GM19043 (cell line): ENCODE data around the gene ILKAP.

Source experiments
- ATAC-seq: cut with Tn5 transposase; IDR thresholded peaks from one replicate; pipeline ENCODE4 v1.9.1; 2021; ENCODE audit warnings: low read depth; ENCODE audit not compliant: unreplicated experiment

The ILKAP gene, protein sequence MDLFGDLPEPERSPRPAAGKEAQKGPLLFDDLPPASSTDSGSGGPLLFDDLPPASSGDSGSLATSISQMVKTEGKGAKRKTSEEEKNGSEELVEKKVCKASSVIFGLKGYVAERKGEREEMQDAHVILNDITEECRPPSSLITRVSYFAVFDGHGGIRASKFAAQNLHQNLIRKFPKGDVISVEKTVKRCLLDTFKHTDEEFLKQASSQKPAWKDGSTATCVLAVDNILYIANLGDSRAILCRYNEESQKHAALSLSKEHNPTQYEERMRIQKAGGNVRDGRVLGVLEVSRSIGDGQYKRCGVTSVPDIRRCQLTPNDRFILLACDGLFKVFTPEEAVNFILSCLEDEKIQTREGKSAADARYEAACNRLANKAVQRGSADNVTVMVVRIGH

DNA sequence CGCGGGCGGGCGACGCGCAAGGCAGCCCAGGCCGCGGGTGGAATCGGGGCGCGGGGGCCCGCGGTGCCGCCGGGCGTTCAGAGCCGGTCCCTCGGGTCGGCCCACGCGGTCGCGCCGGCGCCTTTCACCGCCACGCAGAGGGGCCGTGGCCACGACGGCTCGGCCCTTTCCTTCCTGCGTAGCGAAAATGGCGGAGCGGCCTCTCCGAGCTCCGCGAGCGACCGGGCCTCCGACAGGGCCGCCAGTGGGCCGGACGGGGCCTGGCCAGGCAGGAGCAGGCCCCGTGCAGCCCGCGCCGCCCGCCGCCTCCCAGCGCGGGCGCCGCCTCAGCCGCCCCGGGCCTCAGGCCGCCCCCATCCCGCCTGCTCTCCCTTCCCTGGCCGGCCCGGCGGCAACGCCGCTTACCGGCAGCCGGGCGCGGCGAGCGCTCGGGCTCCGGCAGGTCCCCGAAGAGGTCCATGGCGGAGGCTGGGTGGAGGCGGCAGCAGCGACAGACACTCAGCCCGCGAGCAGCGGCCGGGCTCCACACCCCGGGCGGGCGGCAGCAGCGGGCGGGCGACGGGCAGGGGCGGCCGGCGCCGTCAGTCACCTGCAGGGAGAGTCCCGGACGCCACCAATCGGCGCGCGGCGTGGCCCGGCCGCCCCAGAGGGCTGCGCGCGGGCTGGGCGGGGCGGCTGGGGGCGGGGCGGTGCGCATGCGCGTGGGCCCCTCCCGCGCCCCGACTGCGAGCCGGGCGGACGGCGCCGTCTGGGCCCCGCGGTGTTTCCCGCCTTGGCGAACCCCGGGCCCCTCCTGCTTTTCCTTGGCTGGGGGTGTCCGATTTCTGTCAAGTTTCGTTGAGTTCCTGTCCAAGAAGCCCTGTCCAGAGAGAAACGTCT, at the start of gene ILKAP:
Gene ILKAP, minus strand, starts transcription at position 602 of the 879 bp plus-strand sequence. Its CDS starts 142 bp downstream, at position 460.
- peak; percentile 94 for ATAC-seq

DNA sequence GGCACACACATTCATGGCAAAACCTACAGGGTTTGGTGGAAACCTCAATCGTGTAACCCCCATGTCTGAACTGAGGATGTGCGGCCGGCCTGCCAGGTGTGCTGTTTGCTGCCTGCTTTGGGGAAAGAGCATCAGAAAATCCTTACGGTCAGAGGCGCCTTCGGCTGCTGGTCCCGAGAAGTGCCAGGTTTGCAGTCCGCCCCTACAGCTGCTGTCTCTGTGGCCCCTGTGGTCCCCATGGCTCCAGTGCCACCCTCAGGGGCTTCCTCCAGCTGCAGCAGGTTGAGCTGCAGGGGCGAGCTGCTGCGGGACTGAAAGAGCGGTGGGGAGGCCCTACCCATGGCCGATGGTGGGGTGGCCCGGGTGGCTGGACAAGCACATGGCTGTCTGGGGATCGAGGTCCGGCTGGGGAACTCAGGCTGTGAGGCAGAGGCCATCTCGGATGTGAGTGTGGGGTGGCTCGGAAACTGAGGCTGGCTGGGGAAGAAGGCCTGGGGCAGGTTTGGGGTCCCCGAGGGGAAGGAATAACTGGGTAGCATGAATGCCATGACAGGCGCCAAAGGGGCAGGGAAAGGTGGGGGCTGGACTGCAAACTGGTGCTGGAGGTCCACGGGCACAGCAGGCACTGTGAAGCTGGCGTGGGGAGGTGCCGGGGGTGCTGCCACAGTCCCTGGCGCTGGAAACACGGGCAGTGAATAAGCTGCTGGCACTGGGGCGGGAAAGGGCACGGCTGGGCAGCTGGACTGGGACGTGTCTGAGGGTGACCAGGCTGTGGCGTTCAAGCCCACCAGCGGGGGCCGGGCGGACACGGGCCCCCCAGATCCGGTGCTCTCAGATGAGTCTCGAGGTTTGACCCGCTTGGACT, 49.5 kb upstream of the ILKAP start:
- no peak for ATAC-seq

DNA sequence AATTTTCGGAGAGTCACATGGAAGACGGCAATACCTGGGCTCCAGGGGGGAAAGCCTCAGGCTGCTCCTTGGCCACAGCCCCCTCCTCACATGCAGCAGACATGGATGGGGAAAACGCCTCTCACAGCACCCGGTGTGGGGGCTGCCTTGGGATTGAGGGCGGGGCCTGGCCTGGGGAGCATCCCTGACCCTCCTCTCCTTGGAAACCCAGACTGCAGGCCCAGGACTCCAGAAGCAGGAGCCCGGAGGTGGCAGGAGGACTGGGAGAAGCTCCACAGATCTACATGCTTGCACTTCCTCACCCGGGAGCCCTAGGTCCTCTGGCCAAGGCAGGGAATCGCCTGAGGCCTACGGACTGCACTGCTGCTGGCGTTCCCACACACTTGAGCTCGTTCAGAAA, 48.5 kb upstream of the ILKAP start:
- ATAC-seq, result no peak

DNA sequence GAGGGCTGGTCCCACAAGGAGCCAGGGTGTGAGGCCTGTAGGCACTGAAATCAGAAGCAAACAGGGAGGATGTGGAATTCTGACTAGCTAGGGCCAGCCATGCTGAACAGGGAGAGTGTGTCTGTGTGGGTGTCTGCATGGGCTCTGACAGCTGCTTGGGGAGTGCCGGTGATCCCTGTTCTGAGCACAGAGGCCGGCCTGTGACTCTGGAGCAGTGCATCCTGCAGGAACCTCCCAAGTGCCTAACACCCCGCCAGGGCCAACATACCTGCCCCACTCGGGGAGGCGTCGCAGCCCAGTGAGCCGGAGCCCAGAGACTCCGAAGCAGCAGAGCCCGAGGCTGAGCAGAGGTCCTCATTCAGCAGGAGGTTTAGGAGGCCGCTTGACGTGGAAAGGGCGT, 47.8 kb upstream of the ILKAP start:
- no peak for ATAC-seq

DNA sequence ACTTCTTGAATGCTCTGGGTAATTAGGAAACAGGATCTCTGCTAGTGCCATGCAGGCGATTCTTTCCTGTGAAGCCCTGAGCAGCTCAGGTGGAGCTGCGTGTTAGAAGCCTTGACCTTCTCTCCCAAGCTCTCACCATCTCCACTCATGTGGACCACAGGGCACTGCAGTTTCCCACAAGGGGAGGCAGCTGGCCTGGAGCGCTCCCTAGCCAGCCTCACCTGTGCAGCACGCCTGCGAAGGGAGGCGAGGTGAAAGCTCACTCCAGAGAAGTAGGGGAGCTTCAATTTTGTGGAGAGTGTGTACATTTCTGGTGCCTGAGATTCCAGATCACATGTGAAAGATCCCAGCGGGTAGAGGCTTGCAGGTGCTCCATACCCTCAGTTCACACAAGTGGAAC, 47.4 kb upstream of the ILKAP start:
- no peak for ATAC-seq

DNA sequence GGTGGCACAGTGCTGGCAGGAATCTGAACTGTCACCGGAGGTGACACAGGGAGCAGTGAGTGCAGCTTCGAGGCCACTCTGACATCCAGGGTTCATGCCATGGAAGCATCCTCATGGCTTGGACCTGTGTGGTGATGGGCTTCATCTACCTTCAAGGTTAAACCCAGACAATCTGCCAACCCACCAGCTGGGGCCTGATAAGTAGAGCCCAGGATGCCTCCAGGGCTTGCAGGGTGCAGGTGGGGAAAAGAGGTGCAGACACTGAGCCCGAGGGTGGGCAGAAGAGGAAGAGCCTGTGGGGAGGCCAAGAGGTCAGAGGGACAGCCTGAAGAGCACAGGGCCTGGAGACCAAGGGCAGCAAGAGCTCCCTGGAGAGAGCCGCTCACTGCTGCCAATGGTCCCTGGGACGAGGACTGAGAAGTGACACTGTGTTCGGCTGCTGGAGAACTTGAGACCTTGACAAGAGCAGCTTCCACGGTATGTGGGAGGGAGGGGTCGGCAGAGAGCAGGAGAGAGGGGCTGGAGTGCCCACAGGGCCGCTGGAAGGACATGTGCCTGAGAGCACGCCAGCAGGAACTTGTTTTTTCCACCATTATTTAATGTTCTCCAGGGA, 44.5 kb upstream of the ILKAP start:
- ATAC-seq, result no peak

DNA sequence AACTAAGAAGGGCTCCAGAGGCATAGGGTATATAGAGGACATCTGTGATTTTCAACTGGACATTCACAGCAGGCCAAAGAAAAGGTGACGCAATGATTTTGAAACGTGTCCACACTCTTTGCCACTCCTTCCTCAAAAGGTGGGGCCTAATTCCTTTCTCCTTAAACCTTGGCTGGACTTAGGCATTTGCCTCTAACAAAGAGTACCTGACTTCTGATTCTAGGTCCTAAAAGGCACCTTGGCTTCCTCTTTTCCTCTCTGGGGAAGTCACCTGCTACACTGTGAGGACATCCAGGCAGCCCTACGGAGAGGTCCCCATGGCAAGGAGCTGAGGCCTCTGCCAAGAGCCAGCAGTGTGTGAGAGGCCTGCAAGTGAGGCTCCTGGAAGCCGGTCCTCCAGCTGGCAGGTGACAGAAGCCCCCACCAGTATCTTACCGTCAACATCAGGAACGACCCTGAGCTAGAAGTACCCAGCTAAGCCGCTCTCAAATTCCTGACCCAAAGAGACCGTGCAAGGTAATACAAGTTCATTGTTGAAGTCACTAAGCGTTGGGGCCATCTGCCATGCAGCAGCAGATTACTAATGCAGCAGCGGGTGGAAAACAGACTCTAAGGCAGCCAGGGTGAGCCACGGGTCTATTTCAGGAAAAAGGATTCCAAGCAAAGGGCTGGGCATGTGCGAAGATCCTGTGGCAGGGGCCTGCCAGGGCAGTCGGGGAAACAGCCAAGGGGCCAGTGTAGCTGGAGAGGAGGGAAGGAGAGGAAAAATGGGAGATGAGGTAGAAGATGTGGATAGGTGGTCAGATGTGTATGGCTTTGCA, 43.7 kb upstream of the ILKAP start:
- ATAC-seq, result no peak

DNA sequence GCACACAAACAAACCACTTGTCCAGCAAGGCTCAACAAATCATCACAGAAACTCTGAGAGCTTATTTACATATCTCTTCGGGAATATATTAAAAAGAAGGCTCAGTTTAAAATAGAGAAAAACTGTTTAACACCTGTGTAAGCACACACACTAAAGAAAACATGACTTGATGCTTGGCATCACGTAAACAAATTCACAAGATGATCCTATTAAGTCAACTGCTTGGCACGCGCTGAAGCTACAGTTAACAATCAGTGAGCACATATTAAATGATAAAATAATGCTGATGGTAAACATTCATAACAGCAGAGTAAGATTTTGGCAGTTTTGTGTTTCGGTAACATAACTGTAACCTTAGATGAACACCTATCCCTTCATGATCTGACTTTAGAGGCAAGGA, 40.7 kb upstream of the ILKAP start:
- ATAC-seq, result no peak

DNA sequence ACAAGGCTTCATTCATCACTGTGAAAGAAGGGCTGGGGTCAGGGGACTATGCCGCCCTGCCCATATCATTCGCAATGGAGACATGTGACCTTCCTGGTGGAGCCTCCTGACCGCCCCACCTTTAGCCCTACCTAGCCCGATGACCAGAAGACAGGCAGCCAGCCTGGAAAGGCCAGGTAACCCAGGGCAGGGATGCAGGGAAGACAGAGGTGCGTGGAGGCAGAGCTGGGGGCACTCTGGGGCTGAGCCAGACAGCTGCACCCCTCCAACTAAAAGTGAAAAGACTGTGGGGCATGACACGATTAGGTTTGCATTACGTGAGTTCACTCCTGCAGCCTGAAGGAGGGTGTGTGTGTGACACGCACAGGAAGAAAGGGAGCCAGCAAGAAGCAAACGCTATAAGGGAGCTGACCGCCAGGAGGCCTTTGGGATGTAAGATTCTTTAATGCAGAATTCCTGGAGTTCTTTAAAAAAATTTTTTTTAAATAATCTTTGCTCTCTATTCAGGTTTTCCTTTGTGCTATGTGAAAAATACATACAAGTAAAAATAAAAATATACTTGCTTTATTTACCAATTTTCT, 40.1 kb upstream of the ILKAP start:
- no peak for ATAC-seq

DNA sequence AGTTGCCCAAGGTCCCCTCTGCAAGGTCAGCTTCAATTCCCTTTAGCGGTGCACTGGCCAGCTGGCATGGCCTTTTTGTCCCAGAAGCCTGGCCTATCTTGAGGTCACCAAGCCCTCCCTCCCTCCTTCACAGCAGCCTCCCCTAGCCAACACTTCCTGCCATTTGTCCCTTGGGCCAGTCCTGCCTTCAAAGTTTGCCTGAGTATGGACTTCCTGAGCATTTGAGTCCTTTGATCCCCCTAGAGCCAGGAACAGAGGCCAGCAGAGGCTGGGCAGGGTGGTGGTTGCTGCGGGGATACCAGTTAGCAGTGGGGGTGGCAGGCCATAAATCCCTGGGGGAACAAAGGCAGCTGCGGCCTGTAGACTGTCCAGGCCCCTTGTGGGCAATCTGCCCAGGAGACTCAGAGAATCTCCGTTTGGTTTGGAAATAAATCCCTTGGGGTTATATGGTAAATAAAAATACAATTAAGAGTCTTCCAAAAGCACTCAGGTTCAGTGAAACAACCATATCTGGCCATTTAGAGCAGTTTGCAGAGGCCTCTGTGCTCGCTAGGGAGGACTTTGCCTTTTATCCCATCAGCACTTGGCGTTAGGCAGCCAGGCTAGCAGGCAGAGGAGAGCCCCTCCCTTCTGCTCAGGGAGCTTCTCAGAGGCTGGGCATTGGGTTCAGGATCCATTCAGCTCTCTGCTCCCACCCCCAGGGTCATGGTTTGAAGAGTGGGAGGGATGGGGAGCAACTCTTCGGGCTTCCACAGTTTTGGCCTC, 39.4 kb upstream of the ILKAP start:
- no peak for ATAC-seq

DNA sequence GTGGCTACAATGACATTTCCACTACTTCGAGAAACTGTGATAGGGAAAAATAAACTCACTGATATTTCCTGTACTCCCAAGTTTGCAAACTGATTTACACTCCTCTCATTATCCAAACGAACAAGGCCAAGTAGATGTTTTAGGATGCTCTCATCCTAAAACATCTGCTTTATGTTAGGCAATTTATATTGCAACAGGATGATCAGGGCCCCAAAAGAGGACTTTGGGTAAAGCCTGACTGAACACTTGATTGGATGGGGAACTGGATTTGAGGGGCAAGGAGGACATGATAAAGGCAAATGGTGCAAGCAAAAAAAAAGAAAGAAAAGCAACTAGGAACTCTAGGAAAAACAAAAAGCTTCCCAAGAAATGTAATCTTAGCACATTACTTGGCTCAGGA, 38.5 kb upstream of the ILKAP start:
- no peak for ATAC-seq

DNA sequence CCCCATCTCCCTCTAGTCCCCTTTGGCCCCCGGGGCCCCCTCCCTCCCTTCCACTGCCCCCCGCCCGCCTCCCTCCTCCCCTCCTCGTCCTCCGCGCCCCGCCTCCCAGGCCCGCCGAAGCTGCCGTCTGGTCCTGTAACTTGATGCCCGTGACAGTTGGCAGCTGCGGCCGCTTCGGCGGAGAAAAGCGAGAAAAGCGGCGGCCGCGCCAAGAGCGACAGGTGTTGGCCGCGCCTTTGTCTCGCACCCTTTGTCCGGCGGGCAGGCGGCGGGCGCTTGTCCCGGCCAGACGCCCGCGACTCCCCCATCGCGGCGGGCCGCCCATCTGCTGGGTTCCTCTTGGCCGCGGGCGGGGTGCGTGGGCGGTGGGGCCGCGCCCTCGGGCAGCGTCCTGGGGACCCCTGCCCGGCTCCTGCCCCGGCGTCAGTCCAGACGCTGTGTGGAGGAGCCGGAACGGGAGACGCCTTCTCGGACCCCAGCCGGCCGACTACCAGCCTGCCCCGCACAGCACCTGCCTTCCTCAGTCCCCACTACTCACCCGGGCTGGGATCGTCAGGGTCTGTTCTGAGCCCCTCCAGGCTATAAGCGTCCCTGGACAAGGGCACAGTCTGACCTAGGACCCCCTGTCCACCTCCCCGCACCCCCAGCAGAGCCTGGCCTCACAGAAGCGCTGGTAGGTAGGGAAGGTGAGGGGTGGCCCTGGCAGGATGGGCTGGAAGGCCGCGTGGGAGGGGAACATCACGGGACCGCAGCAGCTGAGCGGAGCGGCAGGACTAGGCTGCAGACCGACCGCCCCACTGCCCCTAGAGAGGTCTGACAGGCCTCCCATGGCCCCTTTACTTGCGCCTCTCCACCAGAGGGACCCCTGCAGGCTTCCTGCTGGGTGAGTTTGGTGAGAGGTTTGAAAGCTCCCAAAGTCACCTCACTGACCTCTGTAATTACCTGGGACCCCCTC, 37.5 kb upstream of the ILKAP start:
- ATAC-seq, result no peak

DNA sequence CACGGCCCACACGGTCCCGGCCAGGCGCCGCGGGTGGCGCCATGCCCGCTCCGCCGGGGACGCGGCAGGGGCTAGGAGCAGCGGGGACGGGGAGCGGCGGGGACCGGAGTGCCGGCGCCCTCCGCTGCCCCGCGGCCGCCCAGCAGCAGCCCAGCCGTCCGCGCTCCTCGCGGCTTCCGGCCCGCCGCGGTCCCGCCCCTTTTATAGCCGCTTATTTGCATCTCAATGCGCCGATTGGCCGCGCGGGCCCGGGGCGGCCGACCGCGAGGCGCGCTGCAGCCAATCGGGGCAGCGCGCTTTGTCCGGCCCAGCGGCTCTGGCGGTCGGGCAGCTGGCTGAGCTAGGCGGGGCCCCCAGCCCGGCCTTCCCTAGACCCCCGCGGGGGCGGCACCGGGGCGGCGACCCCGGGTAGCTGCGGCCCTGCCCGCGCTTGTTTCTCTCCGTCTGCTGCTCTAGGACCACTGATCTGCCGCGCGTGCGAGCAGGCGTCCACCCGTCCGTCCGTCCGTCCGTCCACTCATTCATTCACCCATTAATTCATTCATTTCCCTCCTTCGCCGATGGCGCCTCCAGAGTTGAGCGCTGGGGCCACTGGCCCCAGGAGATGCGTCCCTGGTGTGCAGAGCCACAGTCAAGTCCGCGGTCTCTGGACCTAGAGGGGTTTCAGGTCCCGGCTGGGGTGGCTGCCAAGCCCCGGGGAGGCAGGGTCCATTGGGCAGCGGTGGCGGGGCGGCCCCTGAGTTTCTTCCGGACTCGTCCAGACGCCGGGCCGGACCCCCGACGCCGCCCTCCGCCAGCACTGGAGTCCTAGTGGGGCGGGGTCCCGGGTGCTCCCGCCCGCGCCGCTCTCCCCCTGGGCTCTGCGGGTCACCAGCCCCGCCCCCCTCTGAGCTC, 36.6 kb upstream of the ILKAP start, which contains the start of gene HES6:
Gene HES6, minus strand, starts transcription at position 176 of the 894 bp plus-strand sequence. Its CDS starts 133 bp downstream, at position 43.
- ATAC-seq, result peak; percentile 86

DNA sequence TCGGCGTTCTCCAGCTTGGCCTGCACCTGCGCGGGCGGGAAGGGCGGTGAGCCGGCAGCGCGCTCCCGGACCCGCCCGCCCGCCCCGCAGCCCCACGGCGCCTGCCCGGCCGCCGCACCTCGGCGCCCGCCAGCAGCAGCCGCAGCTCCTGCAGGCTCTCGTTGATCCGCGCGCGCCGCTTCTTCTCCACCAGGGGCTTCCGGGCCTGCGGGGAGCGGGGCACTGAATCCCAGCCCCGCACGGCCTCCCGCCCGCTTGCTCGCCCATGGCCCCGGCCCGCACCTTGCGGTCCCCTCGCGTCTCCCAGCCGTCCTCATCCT, 36.0 kb upstream of the ILKAP start:
- ATAC-seq, result peak; percentile 12

DNA sequence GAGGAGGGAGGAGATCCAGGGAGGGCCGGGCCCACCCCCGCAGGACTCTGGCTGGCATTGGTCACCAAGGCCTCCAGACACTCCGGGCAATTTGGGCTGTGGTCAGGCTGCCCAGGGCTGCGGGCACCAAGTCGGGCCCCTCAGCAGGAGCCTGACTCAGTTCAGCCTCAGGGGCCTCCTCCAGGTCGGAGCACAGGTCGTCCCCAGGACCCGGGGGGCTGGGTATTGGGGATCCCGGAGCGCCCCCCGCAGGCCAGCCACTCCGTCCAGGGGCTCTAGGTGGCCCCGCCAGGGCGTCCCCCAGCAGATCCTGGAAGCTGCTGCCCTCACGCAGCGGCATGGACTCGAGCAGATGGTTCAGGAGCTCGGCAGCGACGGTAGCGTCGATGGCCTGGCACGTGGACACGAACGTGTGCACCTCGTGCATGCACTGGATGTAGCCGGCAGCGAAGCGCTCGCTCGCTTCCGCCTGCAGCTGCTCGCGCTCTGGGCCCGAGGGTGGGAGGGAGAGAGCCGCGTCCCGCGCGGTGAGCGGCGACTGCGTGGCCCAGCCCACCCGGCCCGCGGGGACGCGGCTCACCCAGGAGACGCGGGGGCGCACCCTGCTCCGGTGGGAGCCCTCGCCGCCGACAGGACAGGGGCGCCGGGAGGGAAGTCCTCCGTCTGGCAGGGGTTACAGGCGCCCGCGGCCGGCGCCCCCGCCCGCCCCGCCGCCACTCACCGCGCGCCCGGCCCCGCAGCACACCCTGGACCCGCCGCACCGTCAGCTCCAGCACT, 35.5 kb upstream of the ILKAP start:
- ATAC-seq, result peak; percentile 4
